WTC11 (cell line): Measurements from ENCODE around the gene MUC12.

ENCODE experiments used
- CREB1 ChIP-seq: sonication (generic); formaldehyde crosslinking; IDR thresholded peaks from 2 replicates; pipeline ENCODE4 v1.8.0; 2023; ENCODE audit warnings: mild to moderate bottlenecking, missing genetic modification reagents
- ESRRA ChIP-seq: sonication (generic); formaldehyde crosslinking; IDR thresholded peaks from 2 replicates; pipeline ENCODE4 v1.8.1; 2022; ENCODE audit warnings: mild to moderate bottlenecking, missing genetic modification reagents, borderline replicate concordance
- ETV6 ChIP-seq: sonication (generic); formaldehyde crosslinking; IDR thresholded peaks from 2 replicates; pipeline ENCODE4 v1.8.1; 2022; ENCODE audit warnings: mild to moderate bottlenecking, missing genetic modification reagents
- JUN ChIP-seq: sonication (generic); formaldehyde crosslinking; IDR thresholded peaks from 2 replicates; pipeline ENCODE4 v1.8.0; 2023; ENCODE audit warnings: mild to moderate bottlenecking, missing genetic modification reagents
- NFE2L1 ChIP-seq: sonication (generic); formaldehyde crosslinking; IDR thresholded peaks from 2 replicates; pipeline ENCODE4 v1.8.1; 2023; ENCODE audit warnings: missing genetic modification reagents
- NFYB ChIP-seq: sonication (generic); formaldehyde crosslinking; conservative IDR thresholded peaks from 2 replicates; pipeline ENCODE4 v1.8.0; 2022; ENCODE audit warnings: low read depth, missing genetic modification reagents
- SP1 ChIP-seq: sonication (generic); formaldehyde crosslinking; conservative IDR thresholded peaks from 2 replicates; pipeline ENCODE4 v1.8.1; 2022; ENCODE audit warnings: missing genetic modification reagents
- TF ChIP-seq, protein P1 (sequence below): fragments of 200-600 bp; IDR thresholded peaks from 2 replicates; pipeline ENCODE4 v1.8.0; 2022; ENCODE audit warnings: antibody characterized with exemption
- TF ChIP-seq, protein P2 (sequence below): sonication (generic); formaldehyde crosslinking; IDR thresholded peaks from 2 replicates; pipeline ENCODE4 v1.8.0; 2022; ENCODE audit warnings: missing genetic modification reagents
- TF ChIP-seq, protein P3 (sequence below): sonication (generic); formaldehyde crosslinking; IDR thresholded peaks from 2 replicates; pipeline ENCODE4 v1.8.1; 2022; ENCODE audit warnings: mild to moderate bottlenecking, moderate library complexity, missing genetic modification reagents
- TF ChIP-seq, protein P4 (sequence below): sonication (generic); formaldehyde crosslinking; IDR thresholded peaks from 2 replicates; pipeline ENCODE4 v1.8.0; 2023; ENCODE audit warnings: missing genetic modification reagents, mild to moderate bottlenecking, borderline replicate concordance
- TF ChIP-seq, protein P5 (sequence below): sonication (generic); formaldehyde crosslinking; IDR thresholded peaks from 2 replicates; pipeline ENCODE4 v1.8.1; 2023; ENCODE audit warnings: mild to moderate bottlenecking, missing genetic modification reagents
- TF ChIP-seq, protein P6 (sequence below): sonication (generic); formaldehyde crosslinking; IDR thresholded peaks from 2 replicates; pipeline ENCODE4 v1.8.1; 2022; ENCODE audit warnings: low read depth, mild to moderate bottlenecking, moderate library complexity, missing genetic modification reagents, borderline replicate concordance

DNA sequence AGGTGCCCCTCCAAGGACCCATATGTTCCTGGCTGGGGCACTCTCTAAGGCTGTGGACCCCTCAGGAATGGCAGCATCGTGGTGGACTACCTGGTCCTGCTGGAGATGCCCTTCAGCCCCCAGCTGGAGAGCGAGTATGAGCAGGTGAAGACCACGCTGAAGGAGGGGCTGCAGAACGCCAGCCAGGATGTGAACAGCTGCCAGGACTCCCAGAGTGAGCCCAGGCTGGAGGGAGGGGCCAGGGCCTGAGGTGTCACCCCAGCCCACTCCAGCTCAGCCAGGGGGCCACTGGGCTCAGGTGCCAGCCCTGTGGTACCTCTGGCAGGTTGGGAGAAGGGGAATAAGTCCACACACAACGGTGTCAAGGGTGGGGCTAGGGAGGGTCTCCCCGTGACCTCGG, 4.7 kb upstream of the MUC12 start:
- TF ChIP-seq, protein P1, sequence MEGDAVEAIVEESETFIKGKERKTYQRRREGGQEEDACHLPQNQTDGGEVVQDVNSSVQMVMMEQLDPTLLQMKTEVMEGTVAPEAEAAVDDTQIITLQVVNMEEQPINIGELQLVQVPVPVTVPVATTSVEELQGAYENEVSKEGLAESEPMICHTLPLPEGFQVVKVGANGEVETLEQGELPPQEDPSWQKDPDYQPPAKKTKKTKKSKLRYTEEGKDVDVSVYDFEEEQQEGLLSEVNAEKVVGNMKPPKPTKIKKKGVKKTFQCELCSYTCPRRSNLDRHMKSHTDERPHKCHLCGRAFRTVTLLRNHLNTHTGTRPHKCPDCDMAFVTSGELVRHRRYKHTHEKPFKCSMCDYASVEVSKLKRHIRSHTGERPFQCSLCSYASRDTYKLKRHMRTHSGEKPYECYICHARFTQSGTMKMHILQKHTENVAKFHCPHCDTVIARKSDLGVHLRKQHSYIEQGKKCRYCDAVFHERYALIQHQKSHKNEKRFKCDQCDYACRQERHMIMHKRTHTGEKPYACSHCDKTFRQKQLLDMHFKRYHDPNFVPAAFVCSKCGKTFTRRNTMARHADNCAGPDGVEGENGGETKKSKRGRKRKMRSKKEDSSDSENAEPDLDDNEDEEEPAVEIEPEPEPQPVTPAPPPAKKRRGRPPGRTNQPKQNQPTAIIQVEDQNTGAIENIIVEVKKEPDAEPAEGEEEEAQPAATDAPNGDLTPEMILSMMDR = no peak
- TF ChIP-seq, protein P2, sequence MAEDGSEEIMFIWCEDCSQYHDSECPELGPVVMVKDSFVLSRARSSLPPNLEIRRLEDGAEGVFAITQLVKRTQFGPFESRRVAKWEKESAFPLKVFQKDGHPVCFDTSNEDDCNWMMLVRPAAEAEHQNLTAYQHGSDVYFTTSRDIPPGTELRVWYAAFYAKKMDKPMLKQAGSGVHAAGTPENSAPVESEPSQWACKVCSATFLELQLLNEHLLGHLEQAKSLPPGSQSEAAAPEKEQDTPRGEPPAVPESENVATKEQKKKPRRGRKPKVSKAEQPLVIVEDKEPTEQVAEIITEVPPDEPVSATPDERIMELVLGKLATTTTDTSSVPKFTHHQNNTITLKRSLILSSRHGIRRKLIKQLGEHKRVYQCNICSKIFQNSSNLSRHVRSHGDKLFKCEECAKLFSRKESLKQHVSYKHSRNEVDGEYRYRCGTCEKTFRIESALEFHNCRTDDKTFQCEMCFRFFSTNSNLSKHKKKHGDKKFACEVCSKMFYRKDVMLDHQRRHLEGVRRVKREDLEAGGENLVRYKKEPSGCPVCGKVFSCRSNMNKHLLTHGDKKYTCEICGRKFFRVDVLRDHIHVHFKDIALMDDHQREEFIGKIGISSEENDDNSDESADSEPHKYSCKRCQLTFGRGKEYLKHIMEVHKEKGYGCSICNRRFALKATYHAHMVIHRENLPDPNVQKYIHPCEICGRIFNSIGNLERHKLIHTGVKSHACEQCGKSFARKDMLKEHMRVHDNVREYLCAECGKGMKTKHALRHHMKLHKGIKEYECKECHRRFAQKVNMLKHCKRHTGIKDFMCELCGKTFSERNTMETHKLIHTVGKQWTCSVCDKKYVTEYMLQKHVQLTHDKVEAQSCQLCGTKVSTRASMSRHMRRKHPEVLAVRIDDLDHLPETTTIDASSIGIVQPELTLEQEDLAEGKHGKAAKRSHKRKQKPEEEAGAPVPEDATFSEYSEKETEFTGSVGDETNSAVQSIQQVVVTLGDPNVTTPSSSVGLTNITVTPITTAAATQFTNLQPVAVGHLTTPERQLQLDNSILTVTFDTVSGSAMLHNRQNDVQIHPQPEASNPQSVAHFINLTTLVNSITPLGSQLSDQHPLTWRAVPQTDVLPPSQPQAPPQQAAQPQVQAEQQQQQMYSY (CRISPR knock-in tag) = no peak
- TF ChIP-seq JUN (CRISPR knock-in tag) (no peak), CREB1 (CRISPR knock-in tag) (no peak), NFE2L1 (CRISPR knock-in tag) (no peak), NFYB (CRISPR knock-in tag) (no peak), ESRRA (CRISPR knock-in tag) (no peak), ETV6 (no peak), SP1 (CRISPR knock-in tag) (no peak)
- TF ChIP-seq, protein P3, sequence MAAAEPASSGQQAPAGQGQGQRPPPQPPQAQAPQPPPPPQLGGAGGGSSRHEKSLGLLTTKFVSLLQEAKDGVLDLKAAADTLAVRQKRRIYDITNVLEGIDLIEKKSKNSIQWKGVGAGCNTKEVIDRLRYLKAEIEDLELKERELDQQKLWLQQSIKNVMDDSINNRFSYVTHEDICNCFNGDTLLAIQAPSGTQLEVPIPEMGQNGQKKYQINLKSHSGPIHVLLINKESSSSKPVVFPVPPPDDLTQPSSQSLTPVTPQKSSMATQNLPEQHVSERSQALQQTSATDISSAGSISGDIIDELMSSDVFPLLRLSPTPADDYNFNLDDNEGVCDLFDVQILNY (CRISPR knock-in tag) = no peak
- TF ChIP-seq, protein P4, sequence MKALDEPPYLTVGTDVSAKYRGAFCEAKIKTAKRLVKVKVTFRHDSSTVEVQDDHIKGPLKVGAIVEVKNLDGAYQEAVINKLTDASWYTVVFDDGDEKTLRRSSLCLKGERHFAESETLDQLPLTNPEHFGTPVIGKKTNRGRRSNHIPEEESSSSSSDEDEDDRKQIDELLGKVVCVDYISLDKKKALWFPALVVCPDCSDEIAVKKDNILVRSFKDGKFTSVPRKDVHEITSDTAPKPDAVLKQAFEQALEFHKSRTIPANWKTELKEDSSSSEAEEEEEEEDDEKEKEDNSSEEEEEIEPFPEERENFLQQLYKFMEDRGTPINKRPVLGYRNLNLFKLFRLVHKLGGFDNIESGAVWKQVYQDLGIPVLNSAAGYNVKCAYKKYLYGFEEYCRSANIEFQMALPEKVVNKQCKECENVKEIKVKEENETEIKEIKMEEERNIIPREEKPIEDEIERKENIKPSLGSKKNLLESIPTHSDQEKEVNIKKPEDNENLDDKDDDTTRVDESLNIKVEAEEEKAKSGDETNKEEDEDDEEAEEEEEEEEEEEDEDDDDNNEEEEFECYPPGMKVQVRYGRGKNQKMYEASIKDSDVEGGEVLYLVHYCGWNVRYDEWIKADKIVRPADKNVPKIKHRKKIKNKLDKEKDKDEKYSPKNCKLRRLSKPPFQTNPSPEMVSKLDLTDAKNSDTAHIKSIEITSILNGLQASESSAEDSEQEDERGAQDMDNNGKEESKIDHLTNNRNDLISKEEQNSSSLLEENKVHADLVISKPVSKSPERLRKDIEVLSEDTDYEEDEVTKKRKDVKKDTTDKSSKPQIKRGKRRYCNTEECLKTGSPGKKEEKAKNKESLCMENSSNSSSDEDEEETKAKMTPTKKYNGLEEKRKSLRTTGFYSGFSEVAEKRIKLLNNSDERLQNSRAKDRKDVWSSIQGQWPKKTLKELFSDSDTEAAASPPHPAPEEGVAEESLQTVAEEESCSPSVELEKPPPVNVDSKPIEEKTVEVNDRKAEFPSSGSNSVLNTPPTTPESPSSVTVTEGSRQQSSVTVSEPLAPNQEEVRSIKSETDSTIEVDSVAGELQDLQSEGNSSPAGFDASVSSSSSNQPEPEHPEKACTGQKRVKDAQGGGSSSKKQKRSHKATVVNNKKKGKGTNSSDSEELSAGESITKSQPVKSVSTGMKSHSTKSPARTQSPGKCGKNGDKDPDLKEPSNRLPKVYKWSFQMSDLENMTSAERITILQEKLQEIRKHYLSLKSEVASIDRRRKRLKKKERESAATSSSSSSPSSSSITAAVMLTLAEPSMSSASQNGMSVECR (CRISPR knock-in tag) = no peak
- TF ChIP-seq, protein P5, sequence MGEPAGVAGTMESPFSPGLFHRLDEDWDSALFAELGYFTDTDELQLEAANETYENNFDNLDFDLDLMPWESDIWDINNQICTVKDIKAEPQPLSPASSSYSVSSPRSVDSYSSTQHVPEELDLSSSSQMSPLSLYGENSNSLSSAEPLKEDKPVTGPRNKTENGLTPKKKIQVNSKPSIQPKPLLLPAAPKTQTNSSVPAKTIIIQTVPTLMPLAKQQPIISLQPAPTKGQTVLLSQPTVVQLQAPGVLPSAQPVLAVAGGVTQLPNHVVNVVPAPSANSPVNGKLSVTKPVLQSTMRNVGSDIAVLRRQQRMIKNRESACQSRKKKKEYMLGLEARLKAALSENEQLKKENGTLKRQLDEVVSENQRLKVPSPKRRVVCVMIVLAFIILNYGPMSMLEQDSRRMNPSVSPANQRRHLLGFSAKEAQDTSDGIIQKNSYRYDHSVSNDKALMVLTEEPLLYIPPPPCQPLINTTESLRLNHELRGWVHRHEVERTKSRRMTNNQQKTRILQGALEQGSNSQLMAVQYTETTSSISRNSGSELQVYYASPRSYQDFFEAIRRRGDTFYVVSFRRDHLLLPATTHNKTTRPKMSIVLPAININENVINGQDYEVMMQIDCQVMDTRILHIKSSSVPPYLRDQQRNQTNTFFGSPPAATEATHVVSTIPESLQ (CRISPR knock-in tag) = no peak
- TF ChIP-seq, protein P6, sequence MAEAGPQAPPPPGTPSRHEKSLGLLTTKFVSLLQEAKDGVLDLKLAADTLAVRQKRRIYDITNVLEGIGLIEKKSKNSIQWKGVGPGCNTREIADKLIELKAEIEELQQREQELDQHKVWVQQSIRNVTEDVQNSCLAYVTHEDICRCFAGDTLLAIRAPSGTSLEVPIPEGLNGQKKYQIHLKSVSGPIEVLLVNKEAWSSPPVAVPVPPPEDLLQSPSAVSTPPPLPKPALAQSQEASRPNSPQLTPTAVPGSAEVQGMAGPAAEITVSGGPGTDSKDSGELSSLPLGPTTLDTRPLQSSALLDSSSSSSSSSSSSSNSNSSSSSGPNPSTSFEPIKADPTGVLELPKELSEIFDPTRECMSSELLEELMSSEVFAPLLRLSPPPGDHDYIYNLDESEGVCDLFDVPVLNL (CRISPR knock-in tag) = no peak
